Trophoblast cell (in vitro differentiated cells and primary cell): ENCODE data around the gene SDCCAG8.

ENCODE experiments used
- DNase-seq, 2 donors: peaks; one replicate each; pipeline ENCODE4 v3.0.0-alpha.2; 2016
- H2AFZ ChIP-seq: 2 replicates; pipeline ENCODE4 v1.6.1; 2013; ENCODE audit warnings: low read length, moderate library complexity, mild to moderate bottlenecking; ENCODE audit not compliant: insufficient read depth, poor library complexity
- H2AK5ac ChIP-seq: 2 replicates; pipeline ENCODE4 v1.6.1; 2013; ENCODE audit warnings: mild to moderate bottlenecking, low read length
- H2BK120ac ChIP-seq: 2 replicates; pipeline ENCODE4 v1.6.1; 2013; ENCODE audit warnings: low read length, mild to moderate bottlenecking, moderate library complexity; ENCODE audit not compliant: insufficient read depth, poor library complexity
- H2BK12ac ChIP-seq: 2 replicates; pipeline ENCODE4 v1.6.1; 2013; ENCODE audit warnings: mild to moderate bottlenecking, low read length, moderate library complexity
- H2BK5ac ChIP-seq: 2 replicates; pipeline ENCODE4 v1.6.1; 2013; ENCODE audit warnings: low read length, low read depth, moderate library complexity, mild to moderate bottlenecking; ENCODE audit not compliant: poor library complexity
- H3K14ac ChIP-seq: 2 replicates; pipeline ENCODE4 v1.6.1; 2013; ENCODE audit warnings: mild to moderate bottlenecking, low read length
- H3K18ac ChIP-seq: 2 replicates; pipeline ENCODE4 v1.6.1; 2013; ENCODE audit warnings: mild to moderate bottlenecking, low read length
- H3K23ac ChIP-seq: 2 replicates; pipeline ENCODE4 v1.6.1; 2013; ENCODE audit warnings: low read length
- H3K27ac ChIP-seq: 2 replicates; pipeline ENCODE4 v1.5.1; 2013; ENCODE audit warnings: low read depth, mild to moderate bottlenecking, inconsistent platforms, low read length, moderate library complexity
- H3K27me3 ChIP-seq: 2 replicates; pipeline ENCODE4 v1.6.1; 2013; ENCODE audit warnings: inconsistent platforms, mild to moderate bottlenecking, low read length, moderate library complexity; ENCODE audit not compliant: insufficient read depth
- H3K36me3 ChIP-seq, 2 experiments: 1 replicate in 1 of 2; 2 replicates in 1 of 2; pipeline ENCODE4 v1.6.1; 2013; ENCODE audit warnings: low read length in 2 of 2, mild to moderate bottlenecking in 2 of 2, moderate library complexity in 1 of 2; ENCODE audit not compliant: insufficient read depth in 2 of 2, control insufficient read depth in 1 of 2
- H3K4ac ChIP-seq: 2 replicates; pipeline ENCODE4 v1.6.1; 2013; ENCODE audit warnings: low read depth, mild to moderate bottlenecking, low read length, moderate library complexity
- H3K4me1 ChIP-seq, 2 experiments: 1 replicate in 1 of 2; 2 replicates in 1 of 2; pipeline ENCODE4 v1.6.1; 2013; ENCODE audit warnings: low read length in 2 of 2, mild to moderate bottlenecking in 2 of 2, moderate library complexity in 1 of 2; ENCODE audit not compliant: insufficient read depth in 2 of 2, control insufficient read depth in 1 of 2
- H3K4me2 ChIP-seq: 2 replicates; pipeline ENCODE4 v1.6.1; 2013; ENCODE audit warnings: inconsistent platforms, mild to moderate bottlenecking, low read length, moderate library complexity
- H3K4me3 ChIP-seq: 2 replicates; pipeline ENCODE4 v1.5.1; 2013; ENCODE audit warnings: mild to moderate bottlenecking, low read depth, low read length, inconsistent platforms
- H3K79me1 ChIP-seq: one replicate; pipeline ENCODE4 v1.6.1; 2013; ENCODE audit warnings: low read length
- H3K79me2 ChIP-seq: 2 replicates; pipeline ENCODE4 v1.6.1; 2013; ENCODE audit warnings: low read length, mild to moderate bottlenecking; ENCODE audit not compliant: control insufficient read depth, insufficient read depth, poor library complexity
- H3K9ac ChIP-seq: 2 replicates; pipeline ENCODE4 v1.6.1; 2013; ENCODE audit warnings: mild to moderate bottlenecking, low read length
- H3K9me3 ChIP-seq: 2 replicates; pipeline ENCODE4 v1.6.1; 2013; ENCODE audit warnings: low read depth, mild to moderate bottlenecking, control low read depth, inconsistent platforms, low read length; ENCODE audit not compliant: insufficient read depth
- H4K12ac ChIP-seq: 2 replicates; pipeline ENCODE4 v1.6.1; 2013; ENCODE audit warnings: low read depth, mild to moderate bottlenecking, low read length, moderate library complexity
- H4K8ac ChIP-seq: 2 replicates; pipeline ENCODE4 v1.6.1; 2013; ENCODE audit warnings: low read depth, mild to moderate bottlenecking, low read length, moderate library complexity
- H4K91ac ChIP-seq: one replicate; pipeline ENCODE4 v1.6.1; 2013; ENCODE audit warnings: low read depth, mild to moderate bottlenecking, low read length, moderate library complexity
- WGBS: extraction: QIAGEN DNeasy Blood & Tissue Kit; methylation state at CpG from one replicate; pipeline ENCODE4 v1.1.7; 2013; ENCODE audit warnings: missing lambda C conversion rate; ENCODE audit not compliant: insufficient read length, insufficient coverage; ENCODE audit errors: extremely low coverage; 5-methylcytosine and 5-hydroxymethylcytosine counted together

SDCCAG8 gene

DNA sequence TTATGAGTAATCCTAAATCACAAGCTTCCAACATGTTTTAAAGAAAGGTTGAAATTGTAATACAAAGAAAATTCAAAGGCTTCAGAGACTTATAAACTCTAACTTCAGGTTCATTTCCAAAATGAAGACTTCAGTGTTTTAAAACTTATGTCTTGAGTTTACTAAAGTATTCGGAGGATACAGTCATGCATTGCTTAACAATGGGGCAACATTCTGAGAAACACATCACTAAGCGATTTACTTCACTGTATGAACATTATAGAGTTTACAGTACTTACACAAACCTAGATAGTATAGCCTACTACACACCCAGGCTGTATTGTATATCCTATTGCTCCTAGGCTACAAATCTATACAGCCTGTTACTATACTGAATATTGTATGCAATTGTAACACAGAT, 39.1 kb upstream of the SDCCAG8 start:
- Histone ChIP-seq H3K27me3 (no peaks in the 10 kb centered on the region), H3K9me3 (no peaks in the 10 kb centered on the region), H2BK12ac (no peak overlapping the region), H3K4me2 (no peak overlapping the region), H3K18ac (no peak overlapping the region), H4K12ac (no peak overlapping the region), H3K27ac (no peak overlapping the region), H2BK120ac (no peak overlapping the region), H3K23ac (no peak overlapping the region), H4K91ac (no peak overlapping the region), H2AK5ac (no peak overlapping the region), H3K14ac (no peak overlapping the region), H3K4me3 (no peak overlapping the region), H3K36me3 (peaks cover 7 to 11% of the 10 kb centered on the region in 2 experiments), H3K79me1 (no peaks in the 10 kb centered on the region), H2BK5ac (no peak overlapping the region), H4K8ac (no peak overlapping the region), H3K79me2 (no peaks in the 10 kb centered on the region), H3K4ac (no peak overlapping the region), H2AFZ (no peak overlapping the region), H3K4me1 (no peaks in the 10 kb centered on the region), H3K9ac (no peak overlapping the region)
- no CpG with 5 or more reads among the region's 2 CpGs for WGBS
- DNase-seq, result no peak

DNA sequence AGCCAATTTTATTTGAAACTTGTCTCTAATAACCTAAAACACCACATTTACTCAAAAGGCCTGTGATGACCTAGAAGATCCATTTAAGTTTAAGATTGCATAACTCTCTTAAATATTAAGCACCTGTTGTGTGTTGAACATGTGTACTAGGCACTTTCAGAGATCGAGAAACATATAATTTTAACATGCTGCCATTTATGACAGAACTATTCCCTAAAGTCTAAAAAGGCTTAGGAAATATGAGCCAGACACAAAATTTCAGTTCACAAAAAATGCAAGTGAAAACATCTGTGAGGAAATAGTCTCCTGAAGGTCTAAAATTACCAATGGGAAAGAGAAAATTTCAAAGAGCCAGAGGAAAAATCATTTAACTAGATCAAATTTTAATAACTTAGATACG, 38.5 kb upstream of the SDCCAG8 start:
- no peak overlapping the region for H3K9ac ChIP-seq
- H4K12ac ChIP-seq, result no peak overlapping the region
- H4K8ac ChIP-seq, result no peak overlapping the region
- no CpG with 5 or more reads among the region's 2 CpGs for WGBS
- no peak overlapping the region for H2AFZ ChIP-seq
- peaks cover 7 to 11% of the 10 kb centered on the region in 2 experiments for H3K36me3 ChIP-seq
- no peak overlapping the region for H3K27ac ChIP-seq
- no peak overlapping the region for H3K4me3 ChIP-seq
- no peak for DNase-seq
- no peaks in the 10 kb centered on the region for H3K27me3 ChIP-seq
- no peaks in the 10 kb centered on the region for H3K79me2 ChIP-seq
- no peak overlapping the region for H2AK5ac ChIP-seq
- H3K14ac ChIP-seq, result no peak overlapping the region
- no peak overlapping the region for H3K18ac ChIP-seq
- H2BK12ac ChIP-seq, result no peak overlapping the region
- H3K4ac ChIP-seq, result no peak overlapping the region
- no peak overlapping the region for H2BK120ac ChIP-seq
- H3K9me3 ChIP-seq, result no peaks in the 10 kb centered on the region
- H3K4me1 ChIP-seq, result no peaks in the 10 kb centered on the region
- H2BK5ac ChIP-seq, result no peak overlapping the region
- H3K23ac ChIP-seq, result no peak overlapping the region
- H4K91ac ChIP-seq, result no peak overlapping the region
- no peak overlapping the region for H3K4me2 ChIP-seq
- no peaks in the 10 kb centered on the region for H3K79me1 ChIP-seq

DNA sequence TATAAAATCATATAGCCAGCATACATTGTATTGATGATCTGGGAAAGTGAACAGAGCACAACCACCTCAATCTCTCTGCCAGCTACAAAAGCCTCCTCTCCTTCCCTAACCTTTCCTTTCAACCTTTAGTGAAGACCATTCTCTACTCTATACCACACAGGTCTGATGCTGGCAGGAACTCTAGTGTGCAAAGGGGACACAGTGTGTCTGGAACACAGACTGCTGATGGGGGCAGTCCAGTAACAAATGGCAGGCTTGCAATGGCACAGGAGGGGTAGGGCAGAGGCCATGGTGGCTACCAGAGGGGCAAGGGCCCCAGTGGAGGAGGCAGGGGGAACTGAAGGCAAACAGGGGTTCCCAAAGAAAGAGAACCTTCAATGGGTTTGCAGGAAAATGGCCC, 37.8 kb upstream of the SDCCAG8 start:
- H2BK12ac ChIP-seq, result no peak overlapping the region
- no peaks in the 10 kb centered on the region for H3K79me1 ChIP-seq
- no peak overlapping the region for H4K12ac ChIP-seq
- no peaks in the 10 kb centered on the region for H3K9me3 ChIP-seq
- H3K27ac ChIP-seq, result no peak overlapping the region
- H2AK5ac ChIP-seq, result no peak overlapping the region
- no peak overlapping the region for H2BK120ac ChIP-seq
- no peaks in the 10 kb centered on the region for H3K79me2 ChIP-seq
- H3K27me3 ChIP-seq, result no peaks in the 10 kb centered on the region
- no peak overlapping the region for H2BK5ac ChIP-seq
- no peak overlapping the region for H3K14ac ChIP-seq
- H3K4me3 ChIP-seq, result no peak overlapping the region
- H3K36me3 ChIP-seq, result peaks cover 4 to 9% of the 10 kb centered on the region in 2 experiments
- H3K23ac ChIP-seq, result no peak overlapping the region
- no peak overlapping the region for H3K4me2 ChIP-seq
- DNase-seq, result no peak
- no peak overlapping the region for H3K4ac ChIP-seq
- H4K8ac ChIP-seq, result no peak overlapping the region
- no peak overlapping the region for H3K9ac ChIP-seq
- no peak overlapping the region for H4K91ac ChIP-seq
- no peak overlapping the region for H3K18ac ChIP-seq
- no peak overlapping the region for H2AFZ ChIP-seq
- no peaks in the 10 kb centered on the region for H3K4me1 ChIP-seq

DNA sequence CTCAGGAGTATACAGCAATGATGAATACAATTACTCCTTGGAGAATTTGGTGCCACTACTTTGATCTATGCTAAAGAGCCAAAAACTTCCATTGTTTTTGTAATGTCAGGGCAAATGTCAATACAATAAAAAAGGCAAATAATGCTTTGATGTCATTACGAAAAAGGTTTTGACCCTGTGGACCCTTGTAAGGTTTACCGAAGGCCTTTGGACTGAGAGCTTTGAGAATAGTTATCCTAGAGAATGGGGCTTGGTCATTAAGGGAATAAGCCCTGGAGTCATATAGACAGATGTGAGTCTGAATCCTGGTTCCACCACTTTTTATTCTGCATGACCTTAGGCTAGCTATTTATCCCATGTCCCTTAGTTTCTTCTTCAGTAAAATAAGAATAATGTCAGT, 28.2 kb upstream of the SDCCAG8 start:
- H3K14ac ChIP-seq, result no peak overlapping the region
- no peak overlapping the region for H2BK12ac ChIP-seq
- no peak overlapping the region for H4K8ac ChIP-seq
- peaks cover 2% of the 10 kb centered on the region for H3K79me2 ChIP-seq
- H3K36me3 ChIP-seq, result peaks cover 0 to 2% of the 10 kb centered on the region in 2 experiments
- no peak overlapping the region for H2AK5ac ChIP-seq
- no peaks in the 10 kb centered on the region for H3K27me3 ChIP-seq
- H4K12ac ChIP-seq, result no peak overlapping the region
- WGBS, result no CpG with 5 or more reads among the region's 2 CpGs
- peaks cover 0 to 2% of the 10 kb centered on the region in 2 experiments for H3K4me1 ChIP-seq
- H3K23ac ChIP-seq, result no peak overlapping the region
- H3K9ac ChIP-seq, result no peak overlapping the region
- H2BK5ac ChIP-seq, result no peak overlapping the region
- no peak overlapping the region for H3K4ac ChIP-seq
- H2AFZ ChIP-seq, result no peak overlapping the region
- H2BK120ac ChIP-seq, result no peak overlapping the region
- H3K4me2 ChIP-seq, result no peak overlapping the region
- H3K79me1 ChIP-seq, result no peaks in the 10 kb centered on the region
- DNase-seq, result no peak
- H3K9me3 ChIP-seq, result peaks cover 4% of the 10 kb centered on the region
- no peak overlapping the region for H4K91ac ChIP-seq
- no peak overlapping the region for H3K18ac ChIP-seq
- H3K27ac ChIP-seq, result no peak overlapping the region
- no peak overlapping the region for H3K4me3 ChIP-seq
